Choroid plexus epithelial cell (primary cell): ENCODE results near the gene GJE1.
"Not testable (repeated sequence)": the region's sequence is repeated elsewhere in the genome, so short reads cannot be mapped to it uniquely, and the experiment has no call there.

ENCODE experiments used
- DNase-seq: peaks from one replicate; pipeline ENCODE4 v3.0.0-alpha.2; 2010; ENCODE audit warnings: low read depth
- H3K4me3 ChIP-seq: 2 replicates; pipeline ENCODE4 v1.5.1; 2011; ENCODE audit warnings: low read depth, mild to moderate bottlenecking, control low read depth, low read length, moderate library complexity
- TF ChIP-seq, protein P1 (sequence below): conservative IDR thresholded peaks from 2 replicates; pipeline ENCODE4 v1.5.1; 2011; ENCODE audit warnings: low read depth, mild to moderate bottlenecking, control low read depth, inconsistent platforms, low read length, moderate library complexity

The GJE1 gene

GRCh38 chr6:142152746-142153145 lies 20.0 kb downstream of the GJE1 start:
- peak; percentile 72 for DNase-seq
- TF ChIP-seq, protein P1, sequence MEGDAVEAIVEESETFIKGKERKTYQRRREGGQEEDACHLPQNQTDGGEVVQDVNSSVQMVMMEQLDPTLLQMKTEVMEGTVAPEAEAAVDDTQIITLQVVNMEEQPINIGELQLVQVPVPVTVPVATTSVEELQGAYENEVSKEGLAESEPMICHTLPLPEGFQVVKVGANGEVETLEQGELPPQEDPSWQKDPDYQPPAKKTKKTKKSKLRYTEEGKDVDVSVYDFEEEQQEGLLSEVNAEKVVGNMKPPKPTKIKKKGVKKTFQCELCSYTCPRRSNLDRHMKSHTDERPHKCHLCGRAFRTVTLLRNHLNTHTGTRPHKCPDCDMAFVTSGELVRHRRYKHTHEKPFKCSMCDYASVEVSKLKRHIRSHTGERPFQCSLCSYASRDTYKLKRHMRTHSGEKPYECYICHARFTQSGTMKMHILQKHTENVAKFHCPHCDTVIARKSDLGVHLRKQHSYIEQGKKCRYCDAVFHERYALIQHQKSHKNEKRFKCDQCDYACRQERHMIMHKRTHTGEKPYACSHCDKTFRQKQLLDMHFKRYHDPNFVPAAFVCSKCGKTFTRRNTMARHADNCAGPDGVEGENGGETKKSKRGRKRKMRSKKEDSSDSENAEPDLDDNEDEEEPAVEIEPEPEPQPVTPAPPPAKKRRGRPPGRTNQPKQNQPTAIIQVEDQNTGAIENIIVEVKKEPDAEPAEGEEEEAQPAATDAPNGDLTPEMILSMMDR, result no peak
- H3K4me3 ChIP-seq, result no peak overlapping the region

- TF ChIP-seq, protein P1, result no peak
- no peak overlapping the region for H3K4me3 ChIP-seq
- DNase-seq, result no peak
Observed at GRCh38 chr6:142153196-142153595, 20.5 kb downstream of the GJE1 start.

GRCh38 chr6:142154336-142154735 lies 21.6 kb downstream of the GJE1 start:
- TF ChIP-seq, protein P1, result no peak
- no peak overlapping the region for H3K4me3 ChIP-seq
- no peak for DNase-seq

DNA sequence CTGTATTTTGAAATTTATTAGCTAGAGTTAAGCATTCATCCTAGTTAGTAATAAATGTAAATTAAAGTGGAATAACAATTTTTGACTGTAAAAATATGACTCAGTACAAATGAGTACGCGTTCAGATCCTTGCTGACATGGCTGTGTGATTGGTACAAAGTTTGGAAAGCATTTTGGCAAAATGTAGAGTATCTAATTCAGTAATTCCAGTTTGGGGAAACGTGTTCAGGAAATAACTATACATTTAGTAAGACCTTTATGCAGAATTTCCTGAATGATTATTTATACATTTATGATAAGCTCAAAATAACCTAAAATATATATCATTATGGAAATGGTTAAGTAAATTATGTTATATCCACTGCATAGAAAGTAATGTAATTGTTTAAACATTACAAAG lies 22.4 kb downstream of the GJE1 start:
- no peak for DNase-seq
- TF ChIP-seq, protein P1, result no peak
- H3K4me3 ChIP-seq, result no peak overlapping the region

DNA sequence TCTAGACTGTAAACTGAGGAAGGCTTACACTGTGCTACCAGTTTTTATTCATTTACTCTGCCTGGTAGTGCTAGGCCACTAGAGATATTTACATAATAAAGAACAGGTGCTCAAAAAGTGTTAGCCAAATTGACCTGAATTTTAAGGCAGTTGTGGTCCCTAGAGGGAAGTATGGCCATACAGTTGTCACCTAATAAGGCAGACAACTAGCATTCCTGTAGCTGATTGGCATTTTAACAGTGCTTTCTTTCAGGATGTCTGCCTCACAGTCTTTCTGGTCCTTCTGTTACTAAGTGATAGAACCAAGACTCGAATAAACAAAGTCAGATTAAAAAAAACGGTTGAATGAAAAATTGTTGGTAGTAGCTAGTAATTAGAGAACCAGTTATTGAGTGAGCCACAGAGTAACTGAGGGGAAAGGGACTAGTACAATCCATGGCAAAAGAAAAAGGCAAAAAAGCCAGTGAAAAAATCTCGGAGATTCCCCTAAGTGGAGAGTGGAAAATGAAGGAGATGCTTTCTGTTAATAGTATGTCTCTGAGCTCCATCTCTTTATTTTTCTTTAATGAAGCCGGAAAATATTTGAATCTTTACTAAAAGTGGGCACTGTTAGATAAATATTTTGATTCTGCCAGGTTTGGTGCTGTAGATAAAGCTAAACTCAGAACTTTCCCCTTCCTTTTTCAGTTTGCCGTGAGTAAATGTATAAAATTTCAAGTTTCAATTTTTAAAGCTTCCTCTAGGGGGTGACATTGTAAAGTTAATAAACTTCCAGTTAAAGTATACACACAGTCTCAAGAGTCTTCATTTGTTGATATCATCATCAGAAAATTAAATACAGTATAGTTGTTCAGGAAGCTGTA lies 23.4 kb downstream of the GJE1 start:
- peak; percentile 54 for DNase-seq
- TF ChIP-seq, protein P1, result peak; percentile 40
- no peak overlapping the region for H3K4me3 ChIP-seq

- H3K4me3 ChIP-seq, DNase-seq: not testable (repeated sequence)
Observed at GRCh38 chr6:142156758-142157068, 24.0 kb downstream of the GJE1 start.

GRCh38 chr6:142162780-142163179 lies 30.1 kb downstream of the GJE1 start:
- TF ChIP-seq, protein P1, result no peak
- no peak overlapping the region for H3K4me3 ChIP-seq
- DNase-seq, result no peak
